IMR-90 (cell line): ENCODE data around the gene EXT2. TPM values are rescaled to one million over a fixed set of nuclear protein-coding genes. Genes with fewer than 3 reads are reported as not detected.

Experiments used
- ATAC-seq: fragments of 200-7000 bp; cut with Tn5 transposase; 2 replicates; pipeline ENCODE4 v1.9.1; 2020; ENCODE audit warnings: low read depth, mild to moderate bottlenecking, moderate library complexity
- BruUV-seq: library from RNA; stranded (reverse); fragments of 400-500 nt; replicated peaks from 2 replicates; lab custom pipeline; 2021; lab: Mats Ljungman, UMichigan
- CTCF ChIA-PET: fragments of 300-600 bp; formaldehyde crosslinking; extraction: SDS; loops from one replicate; lab custom pipeline; 2021; ENCODE audit warnings: antibody characterized with exemption; lab: Yijun Ruan, JAX
- POLR2A ChIA-PET: fragments of 300-600 bp; sonication (Branson Sonifier 250); formaldehyde crosslinking; loops from one replicate; lab custom pipeline; 2022; ENCODE audit warnings: antibody characterized with exemption; ENCODE audit not compliant: unreplicated experiment; lab: Charles Lee
- DNase-seq: peaks from one replicate; pipeline ENCODE4 v3.0.0; 2013
- H2AFZ ChIP-seq: replicated peaks from 2 replicates; pipeline ENCODE3; 2013; ENCODE audit warnings: low read length, mild to moderate bottlenecking; ENCODE audit not compliant: poor library complexity
- H2AK5ac ChIP-seq: 2 replicates; pipeline ENCODE4 v1.6.1; 2013; ENCODE audit warnings: low read depth, low read length, inconsistent platforms
- H2AK9ac ChIP-seq: replicated peaks from 2 replicates; pipeline ENCODE3; 2013; ENCODE audit warnings: mild to moderate bottlenecking, low read depth, low read length, moderate library complexity; ENCODE audit not compliant: poor library complexity
- H2BK120ac ChIP-seq: 2 replicates; pipeline ENCODE4 v1.6.1; 2013; ENCODE audit warnings: low read depth, low read length, inconsistent platforms
- H2BK15ac ChIP-seq: 3 replicates; pipeline ENCODE4 v1.6.1; 2013; ENCODE audit warnings: low read depth, low read length, inconsistent platforms
- H2BK20ac ChIP-seq: 2 replicates; pipeline ENCODE4 v1.6.1; 2013; ENCODE audit warnings: low read depth, mild to moderate bottlenecking, inconsistent platforms, low read length, moderate library complexity
- H2BK5ac ChIP-seq: 2 replicates; pipeline ENCODE4 v1.6.1; 2013; ENCODE audit warnings: mild to moderate bottlenecking, low read depth, low read length, inconsistent platforms; ENCODE audit not compliant: poor library complexity, severe bottlenecking
- H3K14ac ChIP-seq: replicated peaks from 2 replicates; pipeline ENCODE4 v1.6.1; 2013; ENCODE audit warnings: low read depth, low read length, inconsistent platforms
- H3K18ac ChIP-seq: 2 replicates; pipeline ENCODE4 v1.6.1; 2013; ENCODE audit warnings: low read depth, low read length, control low read depth
- H3K23ac ChIP-seq: 2 replicates; pipeline ENCODE4 v1.6.1; 2013; ENCODE audit warnings: low read depth, low read length, inconsistent platforms
- H3K27ac ChIP-seq: 2 replicates; pipeline ENCODE4 v1.5.1; 2013; ENCODE audit warnings: mild to moderate bottlenecking, control low read depth, low read length; ENCODE audit not compliant: insufficient read depth
- H3K27me3 ChIP-seq: 2 replicates; pipeline ENCODE4 v1.6.1; 2013; ENCODE audit warnings: low read length; ENCODE audit not compliant: control insufficient read depth, insufficient read depth
- H3K36me3 ChIP-seq: 2 replicates; pipeline ENCODE4 v1.6.1; 2013; ENCODE audit warnings: low read length, mixed read lengths; ENCODE audit not compliant: control insufficient read depth, insufficient read depth
- H3K4ac ChIP-seq: 2 replicates; pipeline ENCODE4 v1.6.1; 2013; ENCODE audit warnings: low read depth, low read length, inconsistent platforms
- H3K4me1 ChIP-seq: 2 replicates; pipeline ENCODE4 v1.6.1; 2013; ENCODE audit warnings: low read length, mixed read lengths; ENCODE audit not compliant: control insufficient read depth, insufficient read depth
- H3K4me2 ChIP-seq: 2 replicates; pipeline ENCODE4 v1.6.1; 2013; ENCODE audit warnings: low read depth, mild to moderate bottlenecking, control low read depth, low read length, moderate library complexity
- H3K4me3 ChIP-seq: 2 replicates; pipeline ENCODE4 v1.5.1; 2013; ENCODE audit warnings: low read depth, mild to moderate bottlenecking, control low read depth, low read length, moderate library complexity; ENCODE audit not compliant: insufficient read depth
- H3K56ac ChIP-seq: 2 replicates; pipeline ENCODE4 v1.6.1; 2013; ENCODE audit warnings: low read length, inconsistent platforms; ENCODE audit not compliant: insufficient read depth; ENCODE audit errors: extremely low read depth
- H3K79me1 ChIP-seq, 2 experiments: 2 replicates each; pipeline ENCODE4 v1.6.1; 2013; ENCODE audit warnings: low read length in 2 of 2, inconsistent platforms in 1 of 2, low read depth in 1 of 2
- H3K9ac ChIP-seq: 2 replicates; pipeline ENCODE4 v1.6.1; 2013; ENCODE audit warnings: low read depth, low read length, control low read depth
- H3K9me1 ChIP-seq: 2 replicates; pipeline ENCODE4 v1.6.1; 2013; ENCODE audit warnings: low read length, inconsistent platforms; ENCODE audit not compliant: insufficient read depth
- H3K9me3 ChIP-seq: 2 replicates; pipeline ENCODE4 v1.6.1; 2013; ENCODE audit warnings: low read length; ENCODE audit not compliant: control insufficient read depth, insufficient read depth
- H4K20me1 ChIP-seq: 2 replicates; pipeline ENCODE4 v1.6.1; 2013; ENCODE audit warnings: low read length, inconsistent platforms; ENCODE audit not compliant: insufficient read depth
- H4K5ac ChIP-seq: 2 replicates; pipeline ENCODE4 v1.6.1; 2013; ENCODE audit warnings: mild to moderate bottlenecking, low read depth, low read length, control low read depth
- H4K8ac ChIP-seq, 2 experiments: 2 replicates each; pipeline ENCODE4 v1.6.1; 2013; ENCODE audit warnings: low read depth in 2 of 2, low read length in 2 of 2, control low read depth in 1 of 2, inconsistent platforms in 1 of 2
- H4K91ac ChIP-seq: 2 replicates; pipeline ENCODE4 v1.6.1; 2013; ENCODE audit warnings: low read depth, low read length, inconsistent platforms; ENCODE audit not compliant: insufficient read depth
- BHLHE40 ChIP-seq: fragments of 150-350 bp; IDR thresholded peaks from 2 replicates; pipeline ENCODE4 v1.6.1; 2016; ENCODE audit warnings: mild to moderate bottlenecking, low read depth, low read length
- CEBPB ChIP-seq: IDR thresholded peaks from 2 replicates; pipeline ENCODE4 v1.6.1; 2012; ENCODE audit warnings: low read depth, low read length, improper control_type of control experiment
- CHD1 ChIP-seq: IDR thresholded peaks from 2 replicates; pipeline ENCODE4 v1.6.1; 2012; ENCODE audit warnings: low read depth, low read length, improper control_type of control experiment
- FOS ChIP-seq: fragments of 150-350 bp; IDR thresholded peaks from 2 replicates; pipeline ENCODE4 v1.6.1; 2016; ENCODE audit warnings: low read depth, low read length
- MAFK ChIP-seq: IDR thresholded peaks from 2 replicates; pipeline ENCODE4 v1.6.1; 2012; ENCODE audit warnings: low read depth, low read length, improper control_type of control experiment
- MAZ ChIP-seq: IDR thresholded peaks from 2 replicates; pipeline ENCODE4 v1.6.1; 2012; ENCODE audit warnings: low read depth, mild to moderate bottlenecking, low read length, improper control_type of control experiment, moderate library complexity, borderline replicate concordance
- MXI1 ChIP-seq: IDR thresholded peaks from 2 replicates; pipeline ENCODE4 v1.6.1; 2012; ENCODE audit warnings: low read depth, mild to moderate bottlenecking, low read length, moderate library complexity, borderline replicate concordance
- NFE2L2 ChIP-seq: fragments of 150-350 bp; IDR thresholded peaks from 2 replicates; pipeline ENCODE4 v1.6.1; 2016; ENCODE audit warnings: low read depth, mild to moderate bottlenecking, low read length
- POLR2A ChIP-seq: IDR thresholded peaks from 2 replicates; pipeline ENCODE4 v1.6.1; 2012; ENCODE audit warnings: mild to moderate bottlenecking, low read depth, low read length
- RAD21 ChIP-seq: IDR thresholded peaks from 2 replicates; pipeline ENCODE4 v1.6.1; 2012; ENCODE audit warnings: low read length, improper control_type of control experiment
- RCOR1 ChIP-seq: IDR thresholded peaks from 2 replicates; pipeline ENCODE4 v1.6.1; 2012; ENCODE audit warnings: mild to moderate bottlenecking, low read length, improper control_type of control experiment; ENCODE audit not compliant: insufficient replicate concordance
- RFX5 ChIP-seq: IDR thresholded peaks from 2 replicates; pipeline ENCODE4 v1.8.0; 2012; ENCODE audit warnings: low read depth, mild to moderate bottlenecking, low read length, moderate library complexity
- SMC3 ChIP-seq: fragments of 150-350 bp; IDR thresholded peaks from 2 replicates; pipeline ENCODE4 v1.6.1; 2016; ENCODE audit warnings: low read depth, mild to moderate bottlenecking, antibody characterized with exemption, low read length, moderate library complexity
- WGBS, 2 experiments: methylation state at CpG; one replicate each; pipeline versions ENCODE4 v1.1.5 to v1.1.7; 2013; ENCODE audit warnings: missing lambda C conversion rate in 2 of 2; ENCODE audit not compliant: insufficient read length in 1 of 2; ENCODE audit errors: extremely low coverage in 2 of 2; 5-methylcytosine and 5-hydroxymethylcytosine counted together
- dilution Hi-C: fragments of 300-500 bp; cut with HindIII; formaldehyde crosslinking; loops from one replicate; pipeline ENCODE4 v1.14.3; 2018; ENCODE audit warnings: low sequenced_read_pairs; ENCODE audit not compliant: unreplicated experiment
- in situ Hi-C: fragments of 300-500 bp; cut with MboI; formaldehyde crosslinking; loops from 3 replicates; pipeline ENCODE4 v1.14.3; 2019; ENCODE audit warnings: low sequenced_read_pairs, inconsistent platforms, mixed read lengths
- intact Hi-C: fragments of 100-400 bp; cut with micrococcal nuclease; formaldehyde crosslinking; loops from 2 replicates; pipeline ENCODE4 v1.10.0; 2022
- polyA plus RNA-seq, 3 experiments: library from polyadenylated mRNA; depleted of rRNA; stranded (reverse); fragments of >200 nt; gene quantifications; 2 replicates each; pipeline ENCODE4 v1.2.3, GENCODE V29; 2012; ENCODE audit warnings: low replicate concordance in 1 of 3
- total RNA-seq: library from RNA; depleted of rRNA; stranded (reverse); fragments of >200 nt; gene quantifications from 2 replicates; pipeline ENCODE4 v1.2.3, GENCODE V29; 2012
- TF ChIP-seq, protein P1 (sequence below): fragments of 150-350 bp; IDR thresholded peaks from 2 replicates; pipeline ENCODE4 v1.6.1; 2017; ENCODE audit warnings: mild to moderate bottlenecking, antibody characterized with exemption, low read length, low read depth
- TF ChIP-seq, protein P2 (sequence below): fragments of 150-350 bp; IDR thresholded peaks from 2 replicates; pipeline ENCODE4 v1.6.1; 2016; ENCODE audit warnings: low read depth, mild to moderate bottlenecking, low read length, moderate library complexity, borderline replicate concordance

Gene EXT2
- total and polyA plus RNA-seq, 2 of the 4 experiments (the other 2 are of a cell fraction) = 75.0 to 85.3 TPM

DNA sequence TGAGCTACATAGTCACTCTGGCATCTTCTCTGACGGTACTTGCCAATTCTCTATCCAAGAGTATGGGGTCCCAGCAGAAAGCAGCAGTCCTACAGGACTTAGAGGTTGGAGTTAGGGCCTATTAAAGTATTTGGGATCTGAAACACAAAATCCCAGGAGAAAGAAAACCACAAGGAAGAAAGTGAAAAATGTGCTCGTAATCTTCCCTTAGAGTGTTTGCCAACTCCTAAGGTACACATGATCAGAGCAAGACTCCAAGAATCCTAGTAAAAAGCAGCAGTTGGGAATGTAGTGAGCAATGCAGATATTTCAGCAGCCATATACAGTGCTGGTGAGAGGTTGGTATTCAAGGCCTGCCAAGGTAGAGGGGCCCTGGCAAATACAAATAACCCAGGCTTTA lies 71.6 kb downstream of the EXT2 start:
- no peak overlapping the region for H3K4ac ChIP-seq
- no peak overlapping the region for H4K8ac ChIP-seq
- H3K4me2 ChIP-seq = no peak overlapping the region
- no peaks in the 10 kb centered on the region for H4K20me1 ChIP-seq
- POLR2A ChIA-PET = interaction anchor here (0.6 kb wide), 1 partner anchor 40 kb away, joined by 4 read pairs; no protein-coding TSS in a partner anchor
- H3K4me3 ChIP-seq = no peak overlapping the region
- H3K9me1 ChIP-seq = no peaks in the 10 kb centered on the region
- no peak overlapping the region for H3K14ac ChIP-seq
- DNase-seq = no peak
- H3K79me1 ChIP-seq = no peaks in the 10 kb centered on the region; a peak in 1 of 4 replicates
- WGBS, 2 experiments = 86% methylated on average over 1 of the region's 2 CpGs; no CpG with 5 or more reads in 1 of the 2 experiments
- H3K18ac ChIP-seq = no peak overlapping the region
- H3K56ac ChIP-seq = no peak overlapping the region
- no TSS peak for BruUV-seq
- no peak overlapping the region for H2BK5ac ChIP-seq
- no peak overlapping the region for H2BK20ac ChIP-seq
- no peak overlapping the region for H2BK120ac ChIP-seq
- no peak overlapping the region for H2BK15ac ChIP-seq
- no peak overlapping the region for H2AK5ac ChIP-seq
- in situ Hi-C loops = no loop called here
- CTCF ChIA-PET = no interaction called here
- H4K91ac ChIP-seq = no peak overlapping the region
- H3K23ac ChIP-seq = no peak overlapping the region
- H3K9ac ChIP-seq = no peak overlapping the region
- no peak overlapping the region for H4K5ac ChIP-seq
- H3K36me3 ChIP-seq = no peaks in the 10 kb centered on the region
- H3K9me3 ChIP-seq = no peaks in the 10 kb centered on the region
- no peak for TF ChIP-seq RFX5
- no peak for TF ChIP-seq MXI1
- no peak for TF ChIP-seq SMC3
- TF ChIP-seq, protein P1, sequence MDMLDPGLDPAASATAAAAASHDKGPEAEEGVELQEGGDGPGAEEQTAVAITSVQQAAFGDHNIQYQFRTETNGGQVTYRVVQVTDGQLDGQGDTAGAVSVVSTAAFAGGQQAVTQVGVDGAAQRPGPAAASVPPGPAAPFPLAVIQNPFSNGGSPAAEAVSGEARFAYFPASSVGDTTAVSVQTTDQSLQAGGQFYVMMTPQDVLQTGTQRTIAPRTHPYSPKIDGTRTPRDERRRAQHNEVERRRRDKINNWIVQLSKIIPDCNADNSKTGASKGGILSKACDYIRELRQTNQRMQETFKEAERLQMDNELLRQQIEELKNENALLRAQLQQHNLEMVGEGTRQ = no peak
- no peak for TF ChIP-seq NFE2L2
- TF ChIP-seq RAD21 = no peak
- no peak for TF ChIP-seq MAFK
- no peak for TF ChIP-seq CHD1
- no peak for TF ChIP-seq BHLHE40
- TF ChIP-seq MAZ = no peak
- no peak for TF ChIP-seq POLR2A
- no peak for TF ChIP-seq CEBPB
- TF ChIP-seq, protein P2, sequence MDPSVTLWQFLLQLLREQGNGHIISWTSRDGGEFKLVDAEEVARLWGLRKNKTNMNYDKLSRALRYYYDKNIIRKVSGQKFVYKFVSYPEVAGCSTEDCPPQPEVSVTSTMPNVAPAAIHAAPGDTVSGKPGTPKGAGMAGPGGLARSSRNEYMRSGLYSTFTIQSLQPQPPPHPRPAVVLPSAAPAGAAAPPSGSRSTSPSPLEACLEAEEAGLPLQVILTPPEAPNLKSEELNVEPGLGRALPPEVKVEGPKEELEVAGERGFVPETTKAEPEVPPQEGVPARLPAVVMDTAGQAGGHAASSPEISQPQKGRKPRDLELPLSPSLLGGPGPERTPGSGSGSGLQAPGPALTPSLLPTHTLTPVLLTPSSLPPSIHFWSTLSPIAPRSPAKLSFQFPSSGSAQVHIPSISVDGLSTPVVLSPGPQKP = no peak
- no peak for TF ChIP-seq FOS
- TF ChIP-seq RCOR1 = no peak
- ATAC-seq = no peak
- intact Hi-C loops = no loop called here
- no peak overlapping the region for H2AFZ ChIP-seq
- dilution Hi-C loops = no loop called here
- no peaks in the 10 kb centered on the region for H3K4me1 ChIP-seq
- no peak overlapping the region for H3K27ac ChIP-seq
- H2AK9ac ChIP-seq = no peak overlapping the region
- no peaks in the 10 kb centered on the region for H3K27me3 ChIP-seq
